Measurements from ENCODE around the gene POU6F1.
"Not testable (repeated sequence)": the region's sequence is repeated elsewhere in the genome, so short reads cannot be mapped to it uniquely, and the experiment has no call there.

Gene POU6F1, protein sequence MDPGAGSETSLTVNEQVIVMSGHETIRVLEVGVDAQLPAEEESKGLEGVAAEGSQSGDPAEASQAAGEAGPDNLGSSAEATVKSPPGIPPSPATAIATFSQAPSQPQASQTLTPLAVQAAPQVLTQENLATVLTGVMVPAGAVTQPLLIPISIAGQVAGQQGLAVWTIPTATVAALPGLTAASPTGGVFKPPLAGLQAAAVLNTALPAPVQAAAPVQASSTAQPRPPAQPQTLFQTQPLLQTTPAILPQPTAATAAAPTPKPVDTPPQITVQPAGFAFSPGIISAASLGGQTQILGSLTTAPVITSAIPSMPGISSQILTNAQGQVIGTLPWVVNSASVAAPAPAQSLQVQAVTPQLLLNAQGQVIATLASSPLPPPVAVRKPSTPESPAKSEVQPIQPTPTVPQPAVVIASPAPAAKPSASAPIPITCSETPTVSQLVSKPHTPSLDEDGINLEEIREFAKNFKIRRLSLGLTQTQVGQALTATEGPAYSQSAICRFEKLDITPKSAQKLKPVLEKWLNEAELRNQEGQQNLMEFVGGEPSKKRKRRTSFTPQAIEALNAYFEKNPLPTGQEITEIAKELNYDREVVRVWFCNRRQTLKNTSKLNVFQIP

DNA sequence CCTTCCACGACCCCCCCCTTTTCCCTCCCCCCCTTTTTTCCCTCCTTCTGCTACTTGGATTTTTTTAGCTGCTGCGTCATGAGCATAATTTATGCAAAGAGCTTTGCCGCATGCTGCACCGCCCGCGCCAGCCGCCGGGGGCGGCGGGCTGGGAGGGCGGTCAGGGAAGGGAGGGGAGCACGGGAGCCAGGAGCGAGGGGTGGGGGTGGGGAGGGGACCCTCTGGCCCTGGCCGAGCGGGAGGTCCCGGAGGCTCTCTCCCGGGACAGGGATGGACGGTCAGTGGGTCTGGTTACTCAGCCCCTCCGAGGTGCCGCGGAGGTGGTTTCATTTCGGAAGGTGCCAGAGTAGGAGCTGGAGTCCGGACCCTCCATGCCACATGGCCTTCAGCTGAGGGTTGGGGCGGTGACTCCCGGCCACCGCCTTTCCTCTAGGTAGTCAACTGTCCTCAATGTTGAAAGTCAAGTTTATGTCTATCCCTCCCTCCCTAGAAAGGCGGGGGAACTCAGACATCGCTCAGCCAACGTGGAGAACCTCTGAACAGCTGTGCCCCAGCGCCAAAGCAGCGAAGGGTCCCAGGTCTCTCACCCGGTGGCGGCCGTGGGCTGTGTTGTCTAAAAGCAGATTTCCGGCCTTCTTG lies at the start of gene POU6F1:
Gene POU6F1 (minus strand): TSS at position 95 of the 639 bp plus-strand sequence. CDS start 11,226 bp downstream, outside the sequence.
- peak; percentile 66 to 79 for DNase-seq

DNA sequence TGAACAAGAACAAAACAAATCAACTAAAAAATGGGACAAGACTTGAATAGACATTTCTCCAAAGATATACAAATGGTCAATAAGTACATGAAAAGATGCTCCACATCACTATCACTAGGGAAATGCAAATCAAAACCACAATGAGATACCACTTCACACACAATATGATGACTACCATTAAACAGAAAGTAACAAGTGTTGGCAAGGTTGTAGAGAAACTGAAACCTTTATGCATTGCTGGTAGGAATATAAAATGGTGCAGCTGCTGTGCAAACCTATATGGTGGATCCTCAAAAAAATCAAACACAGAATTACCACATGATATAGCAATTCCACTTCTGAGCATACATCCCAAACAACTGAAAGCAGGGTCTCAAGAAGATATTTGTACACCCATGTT lies 47.2 kb upstream of the POU6F1 start:
- DNase-seq, result no peak

DNA sequence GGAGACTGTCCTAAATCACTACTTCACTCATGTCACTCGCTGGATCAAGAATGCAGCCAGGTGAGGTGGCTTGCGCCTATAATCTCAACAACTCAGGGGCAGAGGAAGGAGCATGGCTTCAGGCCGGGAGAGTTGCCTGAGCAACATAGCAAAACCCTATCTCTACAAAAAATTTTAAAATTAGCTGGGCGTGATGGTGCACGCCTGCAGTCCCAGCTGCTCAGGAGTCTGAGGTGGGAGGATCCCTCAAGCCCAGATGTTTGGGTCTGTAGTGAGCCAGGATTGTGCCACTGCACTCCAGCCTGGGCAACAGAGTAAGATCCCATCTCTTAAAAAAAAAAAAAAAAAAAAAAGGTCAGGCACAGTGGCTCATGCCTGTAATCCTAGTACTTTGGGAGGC lies 46.4 kb upstream of the POU6F1 start:
- DNase-seq, result no peak

DNA sequence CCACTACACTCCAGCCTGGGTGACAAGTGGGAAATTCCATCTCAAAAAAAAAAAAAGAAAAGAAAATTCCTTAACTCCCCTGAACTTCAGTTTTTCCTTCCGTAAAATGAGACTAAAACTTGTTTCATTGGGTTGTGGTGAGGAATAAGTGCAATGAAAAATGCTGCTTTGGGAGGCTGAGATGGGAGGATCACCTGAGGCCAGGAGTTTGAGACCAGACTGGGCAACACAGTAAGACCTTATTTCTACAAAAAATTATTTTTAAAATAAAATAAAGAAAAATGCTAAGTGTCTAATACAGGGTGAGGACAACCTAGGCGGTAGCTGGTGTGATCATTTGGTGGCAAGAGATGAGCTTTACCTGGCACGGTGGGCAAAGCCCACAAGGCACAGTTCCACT lies 45.5 kb upstream of the POU6F1 start:
- DNase-seq, result no peak

DNA sequence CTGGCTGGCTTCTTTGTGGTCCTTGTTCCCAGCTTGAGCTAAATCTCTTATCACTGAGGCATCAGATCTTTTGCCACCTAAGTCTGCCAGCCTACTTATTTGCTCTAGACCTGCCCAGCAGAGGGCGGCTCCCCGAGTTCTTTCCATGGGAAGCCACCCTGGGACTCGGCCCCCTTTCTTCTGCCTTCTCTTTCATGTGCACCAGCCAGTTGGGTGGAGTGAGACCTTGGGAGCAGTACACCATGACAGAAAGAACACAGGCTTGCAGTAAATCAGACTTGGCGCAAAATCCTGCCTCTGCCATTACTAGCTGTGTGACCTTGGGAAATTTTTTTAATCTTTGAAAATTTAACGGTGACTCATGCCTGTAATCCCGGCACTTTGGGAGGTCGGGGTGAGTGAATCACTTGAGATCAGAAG lies 44.9 kb upstream of the POU6F1 start:
- DNase-seq, result peak; percentile 24 to 30

DNA sequence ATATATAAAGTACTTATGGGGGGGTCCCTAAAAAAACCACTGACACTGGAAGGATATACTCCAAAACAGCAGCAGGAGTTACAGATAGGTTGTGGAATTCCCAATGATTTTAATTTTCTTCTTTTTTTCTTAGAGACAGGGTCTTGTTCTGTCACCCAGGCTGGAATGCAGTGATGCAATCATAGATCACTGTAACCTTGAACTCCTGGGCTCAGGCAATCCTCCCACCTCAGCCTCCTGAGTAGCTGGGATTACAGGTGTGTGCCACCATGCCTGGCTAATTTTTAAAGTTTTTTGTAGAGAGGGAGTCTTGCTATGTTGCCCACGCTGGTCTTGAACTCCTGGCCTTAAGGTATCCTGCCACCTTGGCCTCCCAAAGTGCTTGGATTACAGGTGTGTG lies 41.7 kb upstream of the POU6F1 start:
- not testable (repeated sequence) for DNase-seq

DNA sequence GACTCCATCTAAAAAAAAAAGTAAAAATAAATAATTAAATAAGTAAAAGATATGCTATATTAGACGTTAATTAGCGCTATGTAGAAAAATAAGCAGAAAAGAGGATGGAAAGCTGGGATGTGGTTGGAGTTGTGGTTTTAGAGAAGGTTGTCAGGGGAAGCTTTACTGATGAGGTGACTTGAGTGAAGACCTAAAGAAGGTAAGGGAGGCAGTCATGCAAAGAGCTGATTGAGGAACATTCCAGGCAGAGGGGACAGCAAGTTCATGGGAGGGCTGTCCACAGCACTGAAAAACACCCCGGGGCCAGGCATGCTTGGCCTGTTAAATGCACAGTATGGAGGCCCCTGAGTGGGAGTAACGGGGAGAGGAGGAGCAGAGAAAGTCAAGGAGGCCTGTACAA lies 36.7 kb upstream of the POU6F1 start:
- DNase-seq, result no peak

DNA sequence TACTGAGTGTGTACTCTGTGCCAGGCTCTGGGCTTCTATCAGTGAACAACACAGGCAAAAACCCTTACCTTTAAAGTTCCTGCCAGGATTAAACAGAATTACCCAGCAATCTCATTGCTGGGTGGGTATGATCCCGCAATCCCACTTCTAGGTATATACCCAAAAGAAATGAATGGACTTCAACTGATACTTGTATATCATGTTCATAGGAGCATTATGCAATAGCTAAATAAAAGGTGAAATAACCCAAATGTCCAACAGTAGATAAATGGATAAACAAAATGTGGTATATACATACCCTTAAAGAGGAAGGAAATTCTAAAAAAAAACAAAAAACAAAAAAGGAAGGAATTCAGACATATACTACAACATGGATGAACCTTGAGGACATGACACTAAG lies 35.4 kb upstream of the POU6F1 start:
- no peak for DNase-seq

DNA sequence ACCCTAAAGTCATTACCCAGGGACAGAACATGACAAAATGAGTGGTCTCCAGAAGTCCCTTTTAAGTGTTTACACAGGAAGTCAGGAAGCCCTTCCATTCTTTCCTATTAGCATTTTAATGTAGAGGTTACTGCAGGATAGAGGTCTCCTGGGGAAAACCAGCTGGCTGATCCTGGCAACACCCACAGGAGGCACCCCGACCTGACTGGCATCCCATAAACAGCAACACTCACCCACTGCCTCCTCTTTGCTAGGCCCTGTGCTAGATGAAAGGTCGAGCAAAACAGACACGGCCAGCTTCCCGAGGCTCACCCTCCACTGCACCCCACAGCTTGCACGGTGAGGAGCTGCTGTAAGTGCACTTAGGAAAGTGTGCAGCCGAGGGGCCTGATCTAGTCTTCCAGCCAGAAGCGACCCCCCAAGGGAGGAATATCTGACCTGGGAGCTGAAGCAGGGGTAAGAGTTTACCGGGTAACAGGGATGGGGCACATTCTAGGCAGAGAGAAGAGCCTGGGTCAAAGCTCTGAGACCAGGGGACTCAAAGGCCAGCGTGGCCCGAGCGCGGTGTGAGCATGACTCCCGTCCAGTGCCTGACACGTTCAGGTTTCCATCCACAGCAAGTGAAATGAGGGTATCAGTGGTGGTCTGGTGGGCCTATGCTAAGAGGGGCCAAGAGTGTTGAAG lies 29.8 kb upstream of the POU6F1 start:
- no peak for DNase-seq

DNA sequence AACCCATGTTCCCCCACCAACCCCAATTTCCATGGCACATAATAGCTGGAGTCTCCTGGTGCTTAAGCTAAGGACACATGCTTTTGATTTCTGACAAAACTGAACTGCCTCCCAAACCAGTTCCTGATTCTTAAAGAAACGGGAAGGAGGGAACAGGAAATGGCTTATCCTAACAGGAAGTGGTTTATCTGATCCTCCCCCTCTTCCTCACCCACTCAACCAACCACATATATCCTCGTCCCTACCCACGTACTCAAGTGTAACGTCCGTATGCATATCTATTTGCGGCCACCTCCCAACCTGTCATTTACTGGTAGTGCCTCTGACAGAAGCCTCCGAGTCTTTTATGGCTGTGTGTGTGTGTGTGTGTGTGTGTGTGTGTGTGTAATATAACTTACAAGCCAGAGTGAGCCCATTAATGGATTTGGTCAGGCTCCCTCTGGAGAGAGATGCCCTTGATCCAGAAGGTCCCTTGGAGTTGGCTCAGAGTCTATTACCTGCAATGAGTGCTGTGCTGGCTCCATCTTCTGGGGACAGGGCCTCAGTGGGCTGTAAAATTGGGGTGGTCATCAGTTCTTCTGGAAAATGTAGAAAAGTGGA lies 28.5 kb upstream of the POU6F1 start:
- no peak for DNase-seq

DNA sequence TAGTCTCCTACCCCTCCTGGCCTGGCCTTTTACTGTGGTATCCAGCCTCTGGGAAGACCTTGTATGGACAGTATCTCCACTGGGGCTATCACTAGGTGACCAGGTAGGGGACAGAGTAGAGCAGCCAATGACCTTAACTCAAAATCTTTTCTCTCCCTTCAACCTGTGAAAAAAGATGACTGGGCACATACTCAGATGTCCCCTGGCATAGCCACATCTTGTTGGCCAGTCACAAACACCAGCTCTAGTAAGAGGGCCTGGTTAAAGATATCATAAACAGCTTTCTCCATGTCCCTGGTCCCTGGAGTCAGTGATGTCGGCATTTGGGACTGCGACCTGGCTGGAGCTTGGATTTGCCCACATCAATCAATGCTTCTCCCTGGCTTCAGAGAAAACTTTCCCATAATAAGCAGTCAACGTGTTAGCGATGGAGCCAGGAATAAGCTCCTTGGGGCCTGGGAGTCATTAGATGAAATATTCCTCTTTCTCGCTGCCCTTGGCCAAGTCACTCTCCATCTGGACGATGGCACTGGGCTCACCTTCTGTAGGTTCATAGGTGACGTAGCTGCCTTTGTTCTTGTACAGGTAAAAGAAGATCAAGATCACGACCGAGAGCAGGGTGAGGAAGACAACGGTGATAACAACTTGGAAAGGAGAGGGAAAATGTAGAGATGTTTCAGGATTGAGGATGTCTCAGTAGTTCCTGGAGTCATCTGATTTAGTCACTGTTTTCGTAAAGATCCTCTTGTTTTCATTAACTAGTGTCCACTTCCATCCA lies 27.8 kb upstream of the POU6F1 start:
- no peak for DNase-seq

DNA sequence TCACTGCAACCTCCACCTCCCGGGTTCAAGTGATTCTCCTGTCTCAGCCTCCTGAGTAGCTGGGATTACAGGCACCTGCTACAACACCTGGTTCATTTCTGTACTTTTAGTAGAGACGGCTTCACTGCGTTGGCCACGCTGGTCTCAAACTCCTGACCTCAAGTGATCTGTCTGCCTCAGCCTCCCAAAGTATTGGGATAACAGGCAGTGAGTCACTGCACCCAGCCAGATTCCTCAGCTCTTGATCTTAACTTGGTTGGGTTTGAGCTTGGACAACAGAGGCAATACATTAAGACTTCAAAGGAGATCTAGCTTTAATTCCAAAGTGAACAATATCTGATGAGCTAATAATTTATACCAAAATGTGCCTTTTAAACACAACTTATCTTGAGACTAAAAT lies 26.4 kb upstream of the POU6F1 start:
- no peak for DNase-seq

DNA sequence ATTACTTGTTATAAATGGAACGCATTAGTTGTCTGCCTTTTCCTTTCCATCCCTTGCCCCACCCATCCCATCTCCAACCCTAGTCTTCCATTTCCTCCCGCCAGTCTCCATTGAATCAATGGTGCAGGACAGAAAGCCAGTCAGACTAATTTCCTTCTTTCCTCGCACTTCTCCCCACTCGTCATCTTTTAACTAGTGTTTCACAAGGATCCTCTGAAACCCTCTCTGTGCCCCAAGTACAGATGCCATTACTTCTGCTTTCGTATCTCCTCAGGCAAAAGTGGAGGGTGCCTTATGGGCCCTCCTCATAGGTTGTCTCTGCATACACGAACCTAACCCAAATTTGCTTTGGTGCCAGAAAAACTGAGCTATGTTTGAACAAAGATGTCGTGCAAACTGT lies 25.0 kb upstream of the POU6F1 start:
- DNase-seq, result no peak

DNA sequence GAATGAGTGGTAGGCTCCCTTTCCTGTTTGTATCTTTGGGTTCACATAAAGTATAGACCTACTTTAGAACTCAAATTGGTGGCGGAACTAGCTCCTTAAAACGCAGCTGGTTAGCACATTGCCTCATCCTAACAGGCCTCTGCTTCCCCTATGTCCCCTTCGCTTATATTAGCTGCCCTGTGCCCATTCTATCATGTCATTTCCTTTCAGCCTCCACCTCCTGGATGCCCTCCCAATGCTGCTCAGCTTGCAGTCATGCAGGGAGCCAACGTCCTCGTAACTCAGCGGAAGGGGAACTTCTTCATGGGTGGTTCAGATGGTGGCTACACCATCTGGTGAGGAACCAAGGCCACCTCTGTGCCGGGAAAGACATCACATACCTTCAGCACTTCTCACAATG lies 24.3 kb upstream of the POU6F1 start:
- no peak for DNase-seq

DNA sequence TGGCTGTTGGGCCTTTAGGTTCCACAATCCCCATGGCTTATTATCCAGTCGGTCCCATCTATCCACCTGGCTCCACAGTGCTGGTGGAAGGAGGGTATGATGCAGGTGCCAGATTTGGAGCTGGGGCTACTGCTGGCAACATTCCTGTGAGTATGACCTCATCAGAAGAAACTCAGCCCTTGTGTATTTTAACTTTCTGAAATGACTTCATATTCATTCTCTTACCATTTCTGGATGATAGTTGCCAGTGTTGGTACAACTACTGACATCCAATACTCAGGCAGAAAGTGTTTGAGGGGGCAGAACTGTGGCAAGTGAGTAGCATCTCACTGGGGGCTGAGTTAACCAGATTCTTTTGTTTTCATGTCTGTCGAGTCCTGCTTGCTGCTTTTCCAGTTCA lies 23.1 kb upstream of the POU6F1 start:
- no peak for DNase-seq

DNA sequence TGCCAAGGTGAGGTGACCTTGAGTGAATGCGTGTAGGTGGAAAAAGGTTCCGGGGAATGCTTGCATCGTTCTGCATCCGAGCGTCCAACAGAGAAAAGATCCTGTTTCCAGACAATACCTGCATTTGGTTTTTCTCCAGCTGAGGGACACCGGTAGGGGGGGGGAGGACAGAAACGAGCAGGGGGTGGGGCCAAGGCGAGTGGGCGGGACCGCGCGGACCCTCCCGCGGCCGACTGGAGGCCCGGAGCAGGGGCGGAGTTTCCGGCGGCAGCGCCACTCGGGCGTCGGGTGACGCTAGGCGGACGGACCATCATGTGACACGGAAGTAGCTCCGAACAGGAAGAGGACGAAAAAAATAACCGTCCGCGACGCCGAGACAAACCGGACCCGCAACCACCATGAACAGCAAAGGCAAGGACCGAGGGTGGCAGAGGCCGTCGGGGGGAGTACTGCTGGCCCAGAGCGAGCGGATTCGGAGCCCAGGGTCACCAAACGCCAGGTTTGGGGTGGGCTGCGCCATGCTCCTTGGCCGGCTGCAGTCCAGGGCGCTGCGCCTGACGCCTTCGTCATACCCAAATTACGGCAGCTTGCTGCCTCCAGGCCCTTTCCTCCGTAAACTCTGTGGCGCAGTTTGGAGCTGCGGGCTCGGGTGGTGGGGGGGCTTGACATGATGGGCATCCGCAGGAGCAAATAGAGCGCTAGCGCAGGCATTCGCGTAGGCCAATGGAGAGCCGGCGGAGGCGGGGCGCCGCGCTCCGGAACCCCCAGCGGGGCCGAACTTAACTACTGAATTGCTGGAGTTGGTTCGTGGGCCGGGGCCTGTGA lies 20.9 kb upstream of the POU6F1 start, which contains the start of gene DAZAP2:
Gene DAZAP2 (plus strand): TSS at position 317 of the 825 bp plus-strand sequence. CDS start 82 bp downstream, at position 399.
- peak; percentile 91 to 93 for DNase-seq

DNA sequence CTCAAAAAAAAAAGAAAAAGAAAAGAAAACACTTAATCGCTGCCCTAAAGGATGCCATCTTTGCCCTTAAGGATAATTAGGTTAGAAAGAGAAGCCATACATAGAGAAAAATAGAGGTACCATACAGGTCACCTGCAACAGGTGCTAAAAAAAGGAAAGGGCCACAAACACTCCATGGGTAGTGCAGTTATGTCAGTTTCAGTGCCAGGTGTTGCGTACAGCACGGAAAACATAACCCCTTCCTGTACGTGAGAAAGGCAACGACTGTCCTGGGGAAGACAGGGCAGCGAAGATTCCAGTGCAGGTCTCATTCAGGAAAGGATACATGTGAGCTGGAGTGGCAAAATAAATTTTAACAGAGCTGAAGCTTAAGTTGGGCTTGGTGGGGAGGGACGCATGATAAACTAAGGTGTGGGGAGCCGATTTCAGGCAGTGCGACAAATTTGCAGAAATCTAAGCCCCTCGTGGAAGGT lies 20.2 kb upstream of the POU6F1 start:
- DNase-seq, result peak in 1 of 2 experiments; percentile 38

DNA sequence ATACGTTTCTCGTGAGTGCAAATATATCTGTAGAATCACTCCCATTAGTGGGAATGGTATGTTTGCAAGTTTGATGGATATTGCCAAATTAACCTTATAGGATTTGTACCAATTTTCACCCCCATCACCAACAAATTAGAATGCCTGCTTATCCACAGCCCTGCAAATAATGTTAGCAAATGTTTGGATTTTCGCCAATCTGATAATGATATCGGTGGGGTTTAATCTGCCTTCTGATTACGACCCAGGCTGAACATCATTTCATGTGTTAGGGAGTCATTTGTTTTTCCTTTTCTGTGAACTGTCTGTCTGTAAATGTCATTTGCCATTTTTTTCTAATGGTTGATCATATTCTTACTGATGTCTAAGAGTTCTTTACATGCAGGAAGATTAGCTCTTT lies 16.7 kb upstream of the POU6F1 start:
- no peak for DNase-seq

DNA sequence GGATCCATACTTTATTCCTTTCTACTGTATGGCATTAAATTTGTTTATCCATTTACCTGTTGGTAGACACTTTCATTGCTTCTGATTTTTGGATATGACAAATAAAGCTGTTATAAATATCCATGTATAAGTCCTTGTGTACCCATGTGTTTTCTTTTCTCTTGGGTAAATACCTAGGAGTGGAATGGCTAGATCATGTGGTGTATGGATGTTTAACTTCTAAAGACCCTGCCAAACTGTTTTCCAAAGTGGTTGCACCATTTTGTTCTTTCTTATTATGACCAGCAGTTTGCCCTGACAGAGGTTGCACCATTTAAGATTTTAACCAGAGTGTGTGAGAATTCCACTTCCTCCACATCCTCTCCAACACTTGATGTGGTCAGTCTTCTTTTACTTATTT lies 14.8 kb upstream of the POU6F1 start:
- DNase-seq, result no peak

DNA sequence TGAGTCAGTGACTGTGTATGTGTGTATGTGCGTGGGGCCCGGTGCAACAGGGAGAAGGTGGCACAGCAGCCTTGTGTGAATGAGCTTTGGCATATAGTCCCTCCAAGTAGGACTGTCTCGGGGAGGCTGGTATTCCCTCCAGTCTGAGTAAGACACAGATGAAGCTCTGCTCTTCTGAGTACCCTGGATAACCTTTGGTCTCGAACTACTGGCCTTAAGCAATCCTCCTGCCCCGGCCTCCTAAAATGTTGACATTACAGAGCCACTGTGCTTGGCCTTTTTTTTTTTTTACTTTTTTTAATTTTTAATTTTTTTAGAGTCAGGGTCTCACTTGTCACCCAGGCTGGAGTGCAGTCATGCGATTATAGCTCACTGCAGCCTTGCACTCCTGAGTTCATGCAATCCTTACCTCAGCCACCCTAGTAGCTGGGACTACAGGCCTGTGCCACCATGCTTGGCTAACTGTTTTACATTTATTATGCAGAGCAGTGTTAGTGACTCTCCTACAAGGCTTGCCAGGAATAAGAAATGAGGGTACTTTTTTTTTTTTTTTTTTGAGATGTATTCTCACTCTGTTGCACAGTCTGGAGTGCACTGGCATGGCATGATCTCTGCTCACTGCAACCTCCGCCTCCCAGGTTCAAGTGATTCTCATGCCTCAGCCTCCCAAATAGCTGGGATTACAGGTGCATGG lies 11.4 kb upstream of the POU6F1 start:
- no peak for DNase-seq

Measured in SHP77 (cell line).